Ascending aorta (tissue), 2 donors: ENCODE measurements around the gene HTR3A. TPM values are rescaled to one million over a fixed set of nuclear protein-coding genes. Genes with fewer than 3 reads are reported as not detected.
"Not testable (repeated sequence)": the region's sequence is repeated elsewhere in the genome, so short reads cannot be mapped to it uniquely, and the experiment has no call there.

ENCODE experiments used
- DNase-seq, 2 donors: peaks; one replicate each; pipeline ENCODE4 v3.0.0-alpha.2; 2019; ENCODE audit warnings: low spot score in 2 of 2
- H3K27ac ChIP-seq, 2 donors: fragments of 200-600 bp; sonication (generic); one replicate each; pipeline ENCODE4 v1.5.1; 2016 to 2017; ENCODE audit warnings: mild to moderate bottlenecking in 1 of 2
- H3K27me3 ChIP-seq: fragments of 200-600 bp; sonication (generic); one replicate; pipeline ENCODE4 v1.5.1; 2017
- H3K36me3 ChIP-seq, 2 donors: fragments of 200-600 bp; sonication (generic); one replicate each; pipeline ENCODE4 v1.5.1; 2016
- H3K4me1 ChIP-seq, 2 donors: fragments of 200-600 bp; sonication (generic); one replicate each; pipeline ENCODE4 v1.5.1; 2016 to 2017; ENCODE audit warnings: mild to moderate bottlenecking in 1 of 2
- H3K4me3 ChIP-seq, 2 donors: fragments of 200-600 bp; sonication (generic); one replicate each; pipeline ENCODE4 v1.5.1; 2016 to 2017; ENCODE audit warnings: mild to moderate bottlenecking in 1 of 2
- H3K9me3 ChIP-seq, 2 donors: fragments of 200-600 bp; sonication (generic); one replicate each; pipeline ENCODE4 v1.5.1; 2016
- intact Hi-C: fragments of 100-400 bp; cut with DNase I; formaldehyde crosslinking; loops from one replicate; pipeline ENCODE4 v1.15.1; 2023
- total RNA-seq: library from RNA; depleted of rRNA; stranded (reverse); fragments of >200 nt; gene quantifications from one replicate; pipeline ENCODE4 v1.1.0, GENCODE V29; 2016
- TF ChIP-seq, protein P1 (sequence below), 3 experiments: fragments of 200-600 bp in 2 of 3; fragments of 450-650 bp in 1 of 3; sonication (generic) in 2 of 3; IDR thresholded peaks; one replicate each; pipeline ENCODE4 v1.5.1; 2016 to 2019; ENCODE audit warnings: antibody characterized with exemption in 3 of 3, mild to moderate bottlenecking in 1 of 3, moderate library complexity in 1 of 3

The HTR3A gene
- total RNA-seq = not detected

GRCh38 chr11:113974741-113975470, at the start of gene HTR3A:
HTR3A (plus strand) TSS chr11:113975108; CDS start chr11:113975326, 218 bp downstream.
- Histone ChIP-seq H3K27me3 (no peaks in the 10 kb centered on the region), H3K36me3 (no peaks in the 10 kb centered on the region), H3K9me3 (no peaks in the 10 kb centered on the region), H3K27ac (no peak within 1 kb of the TSS), H3K4me3 (no peak within 1 kb of the TSS), H3K4me1 (no peaks in the 10 kb centered on the region)
- TF ChIP-seq, protein P1, sequence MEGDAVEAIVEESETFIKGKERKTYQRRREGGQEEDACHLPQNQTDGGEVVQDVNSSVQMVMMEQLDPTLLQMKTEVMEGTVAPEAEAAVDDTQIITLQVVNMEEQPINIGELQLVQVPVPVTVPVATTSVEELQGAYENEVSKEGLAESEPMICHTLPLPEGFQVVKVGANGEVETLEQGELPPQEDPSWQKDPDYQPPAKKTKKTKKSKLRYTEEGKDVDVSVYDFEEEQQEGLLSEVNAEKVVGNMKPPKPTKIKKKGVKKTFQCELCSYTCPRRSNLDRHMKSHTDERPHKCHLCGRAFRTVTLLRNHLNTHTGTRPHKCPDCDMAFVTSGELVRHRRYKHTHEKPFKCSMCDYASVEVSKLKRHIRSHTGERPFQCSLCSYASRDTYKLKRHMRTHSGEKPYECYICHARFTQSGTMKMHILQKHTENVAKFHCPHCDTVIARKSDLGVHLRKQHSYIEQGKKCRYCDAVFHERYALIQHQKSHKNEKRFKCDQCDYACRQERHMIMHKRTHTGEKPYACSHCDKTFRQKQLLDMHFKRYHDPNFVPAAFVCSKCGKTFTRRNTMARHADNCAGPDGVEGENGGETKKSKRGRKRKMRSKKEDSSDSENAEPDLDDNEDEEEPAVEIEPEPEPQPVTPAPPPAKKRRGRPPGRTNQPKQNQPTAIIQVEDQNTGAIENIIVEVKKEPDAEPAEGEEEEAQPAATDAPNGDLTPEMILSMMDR (IDR thresholded peaks at IDR 0.05) = no peak
- intact Hi-C loops = no loop called here
- no peak for DNase-seq

DNA sequence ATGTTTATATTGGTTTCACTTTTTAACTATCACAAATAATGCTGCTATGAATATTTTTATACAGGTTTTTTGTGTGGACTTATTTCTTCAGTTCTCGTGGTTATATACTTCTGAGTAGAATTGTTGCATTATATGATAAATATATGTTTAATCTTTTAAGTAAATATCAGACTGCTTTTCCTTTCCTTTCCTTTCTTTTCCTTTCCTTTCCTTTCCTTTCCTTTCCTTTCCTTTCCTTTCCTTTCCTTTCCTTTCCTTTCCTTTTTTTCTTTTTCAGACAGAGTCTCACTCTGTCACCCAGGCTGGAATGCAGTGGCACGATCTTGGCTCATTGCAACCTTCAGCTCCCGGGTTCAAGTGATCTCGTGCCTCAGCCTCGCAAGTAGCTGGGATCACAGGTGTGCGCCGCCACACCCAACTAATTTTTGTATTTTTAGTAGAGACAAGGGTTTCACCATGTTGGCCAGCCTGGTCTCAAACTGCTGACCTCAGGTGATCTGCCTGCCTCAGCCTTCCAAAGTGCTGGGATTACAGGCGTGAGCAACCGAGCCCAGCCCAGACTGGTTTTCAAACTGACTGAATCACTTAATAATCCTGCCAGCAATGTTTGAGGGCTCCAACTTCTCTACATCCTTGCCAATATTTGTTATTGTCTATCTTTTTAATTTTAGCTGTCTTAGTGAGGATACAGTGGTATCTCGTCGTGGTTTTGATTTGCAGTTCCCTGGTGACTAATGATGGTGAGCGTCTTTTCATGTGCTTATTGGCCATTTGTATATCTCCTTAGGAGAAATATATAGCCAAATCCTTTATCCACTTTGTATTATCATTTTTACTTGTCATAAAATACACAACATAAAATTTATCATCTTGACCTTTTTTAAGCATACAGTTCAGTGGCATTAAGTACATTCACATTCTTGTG, 48.4 kb upstream of the HTR3A start:
- Histone ChIP-seq H3K9me3 (no peaks in the 10 kb centered on the region), H3K4me3 (no peak overlapping the region), H3K36me3 (no peaks in the 10 kb centered on the region), H3K27me3 (no peaks in the 10 kb centered on the region), H3K4me1 (no peaks in the 10 kb centered on the region), H3K27ac (no peak overlapping the region)
- TF ChIP-seq, protein P1 (IDR thresholded peaks at IDR 0.05) = no peak
- no peak for DNase-seq
- intact Hi-C loops = no loop called here

- H3K27me3 ChIP-seq = no peaks in the 10 kb centered on the region
- intact Hi-C loops = no loop called here
- no peaks in the 10 kb centered on the region for H3K9me3 ChIP-seq
- no peak overlapping the region for H3K4me3 ChIP-seq
- H3K27ac ChIP-seq = no peak overlapping the region
- no peak for DNase-seq
- no peaks in the 10 kb centered on the region for H3K4me1 ChIP-seq
- TF ChIP-seq, protein P1 (IDR thresholded peaks at IDR 0.05) = no peak
- no peaks in the 10 kb centered on the region for H3K36me3 ChIP-seq
Observed at GRCh38 chr11:113928311-113928710, 46.6 kb upstream of the HTR3A start.

GRCh38 chr11:113932788-113933187, 42.1 kb upstream of the HTR3A start:
- Histone ChIP-seq H3K27ac (no peak overlapping the region), H3K9me3 (no peaks in the 10 kb centered on the region), H3K4me1 (no peaks in the 10 kb centered on the region), H3K36me3 (no peaks in the 10 kb centered on the region), H3K27me3 (no peaks in the 10 kb centered on the region), H3K4me3 (no peak overlapping the region)
- DNase-seq = no peak
- intact Hi-C loops = no loop called here
- TF ChIP-seq, protein P1 (IDR thresholded peaks at IDR 0.05) = no peak

GRCh38 chr11:113934193-113934592, 40.7 kb upstream of the HTR3A start:
- DNase-seq, H3K27me3 ChIP-seq, H3K9me3 ChIP-seq, intact Hi-C loops, H3K4me3 ChIP-seq, H3K4me1 ChIP-seq, H3K36me3 ChIP-seq, H3K27ac ChIP-seq: not testable (repeated sequence)

DNA sequence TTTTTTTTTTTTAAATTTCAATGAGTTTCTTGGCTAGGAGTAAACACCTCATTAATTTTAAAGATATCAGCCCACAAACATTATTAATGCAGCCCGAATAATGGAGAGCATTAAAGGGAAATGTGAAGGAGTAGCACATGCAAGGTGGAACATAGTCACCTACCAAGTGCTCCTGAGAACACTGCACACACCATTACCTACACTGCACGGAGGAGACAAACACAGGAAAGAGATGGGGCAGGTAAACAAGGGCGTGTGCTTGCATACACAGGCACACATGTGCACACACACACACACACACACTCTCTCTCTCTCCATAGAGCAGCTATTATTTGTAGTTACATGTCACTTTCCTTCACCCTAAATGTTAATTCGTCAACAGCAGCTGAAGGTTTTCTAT, 40.1 kb upstream of the HTR3A start:
- Histone ChIP-seq H3K9me3 (no peaks in the 10 kb centered on the region), H3K36me3 (no peaks in the 10 kb centered on the region), H3K27me3 (no peaks in the 10 kb centered on the region), H3K4me3 (no peak overlapping the region), H3K27ac (no peak overlapping the region), H3K4me1 (no peaks in the 10 kb centered on the region)
- TF ChIP-seq, protein P1 (IDR thresholded peaks at IDR 0.05) = no peak
- no peak for DNase-seq
- intact Hi-C loops = no loop called here
